ENCODE results near the gene MVB12A. TPM values are rescaled to one million over a fixed set of nuclear protein-coding genes. Genes with fewer than 3 reads are reported as not detected.

Gene MVB12A
- total and polyA plus RNA-seq, 2 experiments from 2014 or later = 36.6 to 60.3 TPM

- no peak for TF ChIP-seq CTCF (conservative IDR thresholded peaks at IDR 0.05; ENCODE audit: low read depth in 2 of 2)
- TF ChIP-seq EZH2phosphoT487 (IDR thresholded peaks at IDR 0.05; ENCODE audit: unreplicated experiment) = no peak
- TF ChIP-seq ZNF462 (CRISPR knock-in tag; IDR thresholded peaks at IDR 0.05) = no peak
- no peak for TF ChIP-seq STAT1 (IDR thresholded peaks at IDR 0.05; ENCODE audit: unreplicated experiment)
- no peak for TF ChIP-seq NANOG (IDR thresholded peaks at IDR 0.05; ENCODE audit: borderline replicate concordance)
- no peak for TF ChIP-seq EZH2 (IDR thresholded peaks at IDR 0.05; ENCODE audit: low read depth, unreplicated experiment)
- TF ChIP-seq ZNF114 (CRISPR knock-in tag; IDR thresholded peaks at IDR 0.05) = no peak
- no peak for TF ChIP-seq JUNB (IDR thresholded peaks at IDR 0.05; ENCODE audit: unreplicated experiment)
Observed at GRCh38 chr19:17391371-17392151, 28.3 kb upstream of the MVB12A start (continued).
